Cerebellar cortex (tissue), 1 donor: ENCODE results near the gene LHB.
"Not testable (repeated sequence)": the region's sequence is repeated elsewhere in the genome, so short reads cannot be mapped to it uniquely, and the experiment has no call there.

ENCODE experiments used
- DNase-seq: peaks from one replicate; pipeline ENCODE4 v3.0.0-alpha.2; 2015; ENCODE audit warnings: low spot score

Gene LHB

DNA sequence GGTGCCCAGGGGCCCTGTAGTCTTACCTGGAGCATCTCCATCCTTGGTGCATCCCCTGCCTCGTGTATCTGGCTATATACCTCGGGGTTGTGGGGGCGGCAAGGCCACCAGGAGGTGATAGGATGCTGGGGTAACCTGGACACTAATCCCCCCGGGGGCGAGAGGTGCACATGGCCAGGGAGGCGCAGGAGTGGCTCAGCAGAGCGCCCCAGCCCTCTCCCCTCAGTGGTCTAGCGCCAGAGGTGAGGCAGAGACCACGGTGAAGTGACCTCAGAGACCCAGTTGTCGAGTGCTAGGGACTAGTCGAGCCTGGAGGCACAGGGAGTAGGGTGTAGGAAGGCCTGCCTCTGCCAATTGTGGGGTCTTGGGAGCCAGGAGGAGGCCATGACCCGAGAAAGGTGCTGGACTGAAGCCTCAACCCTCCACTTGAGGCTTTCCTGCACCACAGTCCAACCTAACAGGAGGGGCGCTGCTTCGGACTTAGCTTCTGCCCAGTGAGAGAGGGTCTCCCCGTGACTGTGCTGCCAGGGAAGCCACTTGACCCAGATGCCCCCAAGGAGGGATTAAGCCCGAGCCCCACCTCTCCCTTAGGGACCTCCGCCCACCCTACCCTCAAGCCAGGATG, at the start of gene LHB:
Gene LHB (minus strand): TSS at position 51 of the 625 bp plus-strand sequence. CDS start 10 bp downstream, at position 41.
- no peak for DNase-seq

DNA sequence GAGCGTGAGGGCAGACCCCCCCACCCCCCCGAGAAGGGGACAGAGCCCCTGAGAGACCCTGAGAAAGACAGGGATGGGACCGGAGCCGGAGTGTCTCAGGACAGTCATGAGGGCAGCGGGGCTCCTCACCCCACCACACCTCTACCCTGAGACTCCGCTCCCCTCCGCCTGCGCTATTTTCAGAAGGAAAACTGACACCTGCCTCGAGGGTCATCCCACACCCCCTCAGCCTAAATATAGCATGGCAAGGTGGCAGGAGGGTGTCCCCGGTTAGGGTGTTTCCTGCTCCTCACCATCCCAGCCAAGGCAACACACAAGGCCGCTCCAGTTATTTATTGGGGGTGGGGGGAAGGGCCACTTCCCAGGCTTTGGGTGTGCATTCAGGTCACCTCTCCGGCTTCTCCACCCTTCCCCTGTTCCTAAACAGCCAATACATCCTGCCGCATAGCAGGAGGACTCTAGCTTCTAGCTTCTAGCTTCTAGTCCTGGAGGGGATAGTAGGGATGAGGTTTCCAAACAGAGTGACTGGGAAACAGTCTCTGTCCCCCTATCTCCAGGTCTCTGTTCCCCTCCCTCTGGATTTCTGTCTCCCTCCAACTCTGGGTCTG, 49.1 kb upstream of the LHB start:
- DNase-seq = peak; percentile 58

DNA sequence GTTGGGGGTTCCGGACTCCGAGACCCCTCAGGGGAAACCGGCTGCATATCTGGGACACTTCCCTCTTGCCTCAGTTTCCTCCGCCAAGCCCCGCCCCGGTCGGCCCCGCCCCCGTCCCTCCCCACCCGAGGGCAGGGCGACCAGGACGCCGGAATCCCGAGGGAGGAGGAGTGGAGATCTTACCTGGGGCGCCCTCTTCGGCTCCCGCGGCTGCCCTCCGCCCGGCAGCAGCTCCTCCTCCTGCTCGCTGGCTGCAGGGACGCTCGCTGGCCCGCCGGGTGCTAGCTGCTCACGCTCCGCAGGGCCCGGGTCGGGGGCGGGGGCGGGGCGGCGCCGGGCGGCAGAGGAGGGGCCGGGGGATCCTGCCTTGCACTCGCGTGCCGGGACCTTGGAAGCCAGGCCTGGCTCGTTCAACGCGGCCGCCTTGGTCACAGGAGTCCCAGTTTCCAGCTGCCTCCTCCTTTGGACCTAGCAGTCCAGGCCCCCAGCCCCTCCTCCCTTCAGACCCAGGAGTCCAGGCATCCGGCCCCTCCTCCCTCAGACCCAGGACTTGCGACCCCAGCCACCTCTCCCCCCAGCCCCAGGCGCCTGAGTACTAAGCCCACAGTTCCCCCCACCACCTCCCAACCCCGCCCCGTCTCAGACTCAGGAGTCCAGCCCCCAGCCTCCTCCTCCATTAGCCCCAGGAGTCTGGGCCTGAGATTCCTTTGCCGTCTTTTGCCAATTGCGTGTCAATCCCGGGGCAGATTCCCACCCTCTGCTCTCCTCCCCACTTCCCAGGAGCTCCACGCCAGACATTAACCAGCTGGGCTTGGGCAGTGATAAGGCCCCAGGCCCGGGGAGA, 48.1 kb upstream of the LHB start, which contains the start of gene NTF4:
Gene NTF4 (minus strand): TSS at position 51 of the 844 bp plus-strand sequence. CDS start 2,821 bp downstream, outside the sequence.
- DNase-seq = peak; percentile 53

DNA sequence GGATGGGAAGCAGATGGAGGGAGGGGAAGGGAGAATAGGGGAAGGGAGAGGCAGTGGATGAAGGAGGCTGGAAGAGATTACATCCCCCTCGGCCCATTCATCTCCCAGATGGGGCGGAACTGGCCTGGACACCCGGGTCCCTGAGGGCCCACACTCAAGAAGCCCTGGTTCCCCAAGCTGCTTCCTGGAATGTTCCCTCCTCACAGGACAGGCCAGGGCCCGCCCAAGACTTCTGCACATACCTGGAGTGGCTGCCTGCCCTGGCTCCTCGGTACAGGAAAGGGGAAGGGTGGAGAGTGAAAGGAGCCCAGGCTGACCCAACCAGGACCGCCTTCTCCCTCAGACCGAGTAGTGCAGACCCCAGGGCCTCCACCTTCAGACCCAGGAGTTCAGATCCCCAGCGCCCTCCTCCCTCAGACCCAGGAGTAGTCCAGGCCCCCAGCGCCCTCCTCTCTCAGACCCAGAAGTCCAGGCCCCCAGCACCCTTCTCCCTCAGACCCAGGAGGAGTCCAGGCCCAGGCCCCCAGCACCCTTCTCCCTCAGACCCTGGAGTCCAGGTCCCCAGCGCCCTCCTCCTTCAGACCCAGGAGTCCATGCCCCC, 47.2 kb upstream of the LHB start:
- no peak for DNase-seq

DNA sequence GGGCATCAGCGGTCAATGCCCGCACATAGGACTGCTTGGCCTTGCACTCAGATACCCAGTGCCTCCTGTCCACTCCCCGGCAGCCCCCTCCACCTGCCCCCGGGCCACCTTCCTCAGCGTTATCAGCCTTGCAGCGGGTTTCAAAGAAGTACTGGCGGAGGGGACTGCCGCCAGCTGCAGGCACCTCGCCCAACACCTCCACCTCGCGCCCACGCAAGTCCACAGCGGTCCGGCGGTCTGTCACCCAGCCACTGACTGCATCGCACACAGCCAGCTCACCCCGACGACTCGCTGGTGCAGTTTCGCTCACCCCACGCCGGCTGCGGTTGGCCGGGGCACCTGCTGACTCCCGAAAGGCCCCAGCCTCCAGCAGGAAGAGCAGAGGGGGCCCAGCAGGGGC, 44.6 kb upstream of the LHB start:
- no peak for DNase-seq

DNA sequence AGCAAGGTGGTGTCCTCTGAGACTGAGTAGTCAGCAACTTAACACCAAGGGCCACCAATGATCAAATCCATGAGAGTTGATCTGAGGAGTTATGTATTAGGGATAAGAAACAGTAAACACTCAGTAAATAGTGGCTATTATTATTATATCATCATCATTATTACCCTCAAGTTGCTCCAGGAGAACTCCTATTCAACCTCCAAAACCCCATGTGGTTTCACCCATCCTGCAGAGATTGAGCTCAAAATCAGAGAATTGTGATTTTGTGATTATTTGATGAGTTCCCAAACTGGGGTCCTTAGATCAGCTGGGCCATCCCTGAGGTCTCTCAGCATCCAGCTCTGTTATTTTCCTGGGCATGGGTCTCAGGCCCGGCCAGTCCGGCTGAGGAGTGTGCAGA, 44.1 kb upstream of the LHB start:
- no peak for DNase-seq

DNA sequence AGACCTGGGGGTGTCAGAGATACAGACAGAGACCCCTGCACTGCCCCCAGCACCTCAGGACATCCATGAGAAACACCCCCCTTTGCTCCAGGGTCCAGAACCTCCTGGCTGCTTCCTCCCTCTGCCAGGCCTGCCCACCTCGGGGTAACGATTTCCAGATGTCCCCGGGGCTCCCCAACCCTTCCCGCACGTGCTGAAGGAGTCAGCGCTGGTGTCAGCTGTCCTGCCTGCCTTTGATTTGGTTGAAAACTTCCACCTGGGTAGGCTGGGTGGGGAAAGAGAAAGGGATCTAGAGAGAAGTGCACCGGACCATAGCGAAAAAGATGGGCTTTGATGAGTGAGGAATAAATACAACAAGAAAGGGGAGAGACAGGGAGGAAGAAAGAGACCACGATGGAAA, 42.2 kb upstream of the LHB start:
- DNase-seq = no peak

DNA sequence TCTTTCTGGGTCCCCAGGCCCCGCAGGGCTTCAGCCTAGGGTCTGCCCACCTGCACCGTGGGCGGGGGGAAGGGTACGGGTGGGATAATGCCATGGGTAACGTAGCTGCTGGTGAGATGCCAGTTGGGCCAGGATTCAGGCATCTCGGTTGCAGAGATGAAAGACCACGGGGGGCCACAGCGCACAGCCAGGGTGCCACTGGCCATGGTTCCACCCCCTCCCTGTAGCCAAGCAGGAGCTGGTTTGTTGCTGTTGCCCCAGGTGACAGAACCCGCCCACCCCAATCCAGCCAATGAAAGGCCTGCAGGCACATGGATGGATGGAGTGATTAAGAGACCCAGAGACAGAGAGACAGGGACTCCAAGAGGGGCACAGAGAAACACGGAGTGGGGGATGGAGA, 41.7 kb upstream of the LHB start:
- DNase-seq = no peak

DNA sequence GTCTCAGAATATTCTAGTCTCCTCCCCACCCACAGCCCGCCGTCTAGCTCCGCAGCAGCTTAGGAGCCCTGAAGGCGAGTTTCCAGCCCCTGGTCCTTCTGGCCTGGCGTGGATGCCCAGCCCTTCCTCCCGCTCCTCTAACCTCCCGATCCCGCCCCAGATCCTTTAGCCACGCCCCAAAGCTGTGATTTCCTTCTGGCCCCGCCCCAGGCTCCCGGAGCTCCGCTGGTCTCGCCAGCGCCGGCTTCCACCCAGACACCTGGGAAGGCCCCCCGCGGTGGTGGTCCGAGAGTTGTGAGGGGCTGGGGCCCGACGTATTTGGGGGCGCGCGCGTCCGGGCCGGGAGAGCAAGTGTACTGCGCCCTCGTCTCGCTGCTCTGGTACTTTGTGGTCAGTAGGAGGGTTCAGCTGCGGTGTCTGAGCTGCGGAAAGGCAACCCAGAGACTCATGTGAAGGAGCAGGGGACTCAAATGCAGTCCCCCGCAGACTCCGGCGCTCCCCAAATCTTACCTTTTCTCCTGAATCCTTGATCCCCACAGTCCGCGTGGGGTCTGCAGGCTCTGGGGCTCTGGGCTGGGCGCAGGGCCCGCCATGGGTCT, 40.8 kb upstream of the LHB start, which contains the start of gene CGB7:
Gene CGB7 (minus strand): TSS at position 114 of the 599 bp plus-strand sequence. CDS start 2,374 bp downstream, outside the sequence.
- DNase-seq = no peak

DNA sequence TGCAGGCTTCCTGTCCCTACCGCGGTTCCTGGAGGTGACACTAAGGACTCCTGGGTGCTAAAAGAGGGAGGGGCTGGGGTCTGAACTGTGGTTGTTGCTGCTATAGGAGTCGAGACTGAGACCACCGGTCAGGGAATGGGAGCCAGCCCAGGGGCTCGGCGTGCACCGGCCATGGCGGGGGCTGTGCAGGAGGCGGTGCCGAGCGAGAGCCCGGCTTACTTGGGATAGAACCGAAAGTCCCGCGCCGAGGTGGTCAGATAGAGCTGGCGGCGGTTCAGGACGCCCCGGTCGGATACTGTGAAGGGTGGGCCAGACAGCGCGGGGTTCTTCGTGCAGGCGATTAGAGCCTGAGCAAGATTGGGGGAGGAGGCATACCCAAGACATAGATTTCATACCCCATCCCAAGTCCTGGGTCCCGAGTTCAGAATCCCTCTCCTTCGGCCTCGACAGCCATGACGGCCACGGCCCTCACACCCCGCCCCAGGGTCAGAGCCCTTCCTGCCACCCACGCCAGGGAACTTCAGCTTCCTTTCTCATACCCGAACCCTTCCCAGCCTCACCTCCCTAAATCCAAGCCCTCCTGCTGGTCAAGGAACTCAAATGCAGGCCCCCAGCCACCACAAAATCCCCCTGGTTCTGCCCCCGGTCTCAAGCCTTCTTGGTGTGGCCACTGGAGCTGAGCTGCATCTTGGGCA, 40.2 kb upstream of the LHB start:
- not testable (repeated sequence) for DNase-seq

DNA sequence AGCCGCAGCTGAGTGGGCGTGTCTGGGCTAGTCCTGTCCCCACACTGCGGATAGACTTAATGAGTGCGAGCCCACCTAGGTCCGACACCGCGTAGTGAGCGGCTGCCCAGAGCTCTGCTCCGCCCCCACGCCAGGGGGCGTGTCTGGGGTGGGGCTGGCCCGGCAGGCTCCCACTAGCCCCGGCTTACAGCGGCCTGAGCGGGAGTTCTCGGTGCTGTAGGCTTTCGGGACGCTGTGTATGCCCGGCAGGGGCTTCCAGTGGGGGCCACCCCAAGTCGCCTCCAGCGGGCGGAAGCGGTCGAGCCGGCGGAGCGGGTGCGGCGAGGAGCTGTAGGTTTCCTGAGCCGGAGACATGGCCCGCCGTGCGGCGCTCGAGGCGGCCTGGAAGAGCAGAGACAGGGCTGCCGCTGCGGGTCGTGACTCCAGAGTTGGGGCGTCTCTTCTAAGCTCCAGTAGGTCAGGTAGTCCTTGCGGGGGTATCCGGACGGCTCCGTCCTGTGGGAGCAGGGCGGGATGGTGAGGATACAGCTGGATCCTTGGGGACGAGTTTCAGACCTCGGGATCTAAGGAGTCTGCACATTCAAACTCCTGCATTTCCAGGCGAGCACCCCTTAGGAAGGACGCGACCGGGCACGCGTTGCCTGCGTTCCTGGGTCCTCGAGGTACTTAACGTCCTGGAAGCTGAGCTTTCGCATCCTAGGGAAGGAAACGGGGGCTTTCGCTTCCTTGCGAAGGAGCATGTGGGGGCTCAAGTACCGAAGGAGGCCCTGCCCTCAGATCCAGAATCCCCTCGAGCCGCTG, 39.4 kb upstream of the LHB start:
- no peak for DNase-seq

DNA sequence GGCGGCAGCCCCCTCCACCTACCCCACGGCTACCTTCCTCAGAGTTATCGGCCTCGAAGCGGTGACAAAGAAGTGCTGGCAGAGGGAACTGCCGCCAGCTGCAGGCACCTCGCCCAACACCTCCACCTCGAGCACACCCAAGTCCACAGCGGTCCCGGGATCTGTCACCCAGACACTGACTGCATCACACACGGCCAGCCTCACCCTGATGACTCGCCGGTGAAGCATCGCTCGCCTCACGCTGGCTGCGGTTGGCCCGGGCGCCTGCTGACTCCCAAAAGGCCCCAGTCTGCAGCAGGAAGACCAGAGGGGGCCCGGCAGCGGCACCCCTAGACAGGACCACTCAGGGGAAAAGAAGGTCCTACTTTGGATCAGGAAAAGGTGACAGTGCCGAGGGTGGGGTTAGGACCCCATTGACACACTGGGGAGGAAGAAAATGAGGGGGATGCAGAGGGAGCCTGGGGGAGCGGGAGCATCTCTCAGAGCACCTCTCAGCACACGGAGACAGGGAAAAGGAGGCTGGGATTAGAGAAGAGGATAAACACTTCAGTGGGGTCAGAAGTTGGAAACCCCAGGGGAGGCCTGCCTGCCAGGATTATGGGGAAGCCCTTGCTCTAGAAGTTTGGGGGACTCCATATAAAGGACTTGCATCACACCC, 33.6 kb upstream of the LHB start:
- not testable (repeated sequence) for DNase-seq

DNA sequence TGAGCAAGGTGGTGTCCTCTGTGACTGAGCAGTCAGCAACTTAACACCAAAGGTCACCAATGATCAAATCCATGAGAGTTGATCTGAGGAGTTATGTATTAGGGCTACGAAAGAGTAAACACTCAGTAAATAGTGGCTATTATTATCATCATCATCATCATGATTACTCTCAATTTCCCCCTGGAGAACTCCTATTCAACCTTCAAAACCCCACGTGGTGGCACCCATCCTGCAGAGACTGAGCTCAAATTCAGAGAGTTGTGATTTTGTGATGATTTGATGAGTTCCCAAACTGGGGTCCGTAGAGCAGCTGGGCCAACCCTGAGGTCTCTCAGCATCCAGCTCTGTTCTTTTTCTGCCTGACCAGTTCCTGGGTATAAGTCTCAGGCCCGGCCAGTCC, 32.9 kb upstream of the LHB start:
- DNase-seq = not testable (repeated sequence)

DNA sequence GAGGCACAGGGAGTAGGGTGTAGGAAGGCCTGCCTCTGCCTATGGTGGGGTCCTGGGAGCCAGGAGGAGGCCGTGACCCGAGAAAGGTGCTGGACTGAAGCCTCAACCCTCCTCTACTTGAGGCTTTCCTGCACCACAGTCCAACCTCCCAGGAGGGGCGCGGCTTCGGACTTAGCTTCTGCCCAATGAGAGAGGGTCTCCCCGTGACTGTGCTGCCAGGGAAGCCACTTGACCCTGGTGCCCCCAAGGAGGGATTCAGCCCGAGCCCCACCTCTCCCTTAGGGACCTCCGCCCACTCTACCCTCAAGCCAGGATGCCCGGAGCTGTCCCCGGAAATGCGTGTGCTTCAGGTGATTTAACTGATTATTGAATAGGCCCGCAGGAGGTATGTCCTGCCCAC, 32.1 kb upstream of the LHB start, which contains the start of gene CGB8:
Gene CGB8 (minus strand): TSS at position 101 of the 400 bp plus-strand sequence. CDS start 372 bp downstream, outside the sequence.
- DNase-seq = not testable (repeated sequence)

DNA sequence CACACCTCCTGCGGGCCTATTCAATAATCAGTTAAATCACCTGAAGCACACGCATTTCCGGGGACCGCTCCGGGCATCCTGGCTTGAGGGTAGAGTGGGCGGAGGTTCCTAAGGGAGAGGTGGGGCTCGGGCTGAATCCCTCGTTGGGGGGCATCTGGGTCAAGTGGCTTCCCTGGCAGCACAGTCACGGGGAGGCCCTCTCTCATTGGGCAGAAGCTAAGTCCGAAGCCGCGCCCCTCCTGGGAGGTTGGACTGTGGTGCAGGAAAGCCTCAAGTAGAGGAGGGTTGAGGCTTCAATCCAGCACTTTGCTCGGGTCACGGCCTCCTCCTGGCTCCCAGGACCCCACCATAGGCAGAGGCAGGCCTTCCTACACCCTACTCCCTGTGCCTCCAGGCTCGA, 26.7 kb upstream of the LHB start, which contains the start of gene CGB5:
Gene CGB5 (plus strand): TSS at position 301 of the 400 bp plus-strand sequence. CDS start 362 bp downstream, outside the sequence.
- not testable (repeated sequence) for DNase-seq

DNA sequence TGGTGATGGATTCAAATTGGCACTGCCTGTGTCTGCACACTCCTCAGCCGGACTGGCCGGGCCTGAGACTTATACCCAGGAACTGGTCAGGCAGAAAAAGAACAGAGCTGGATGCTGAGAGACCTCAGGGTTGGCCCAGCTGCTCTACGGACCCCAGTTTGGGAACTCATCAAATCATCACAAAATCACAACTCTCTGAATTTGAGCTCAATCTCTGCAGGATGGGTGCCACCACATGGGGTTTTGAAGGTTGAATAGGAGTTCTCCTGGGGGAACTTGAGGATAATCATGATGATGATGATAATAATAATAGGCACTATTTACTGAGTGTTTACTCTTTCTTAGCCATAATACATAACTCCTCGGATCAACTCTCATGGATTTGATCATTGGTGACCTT, 25.8 kb upstream of the LHB start:
- DNase-seq = not testable (repeated sequence)

DNA sequence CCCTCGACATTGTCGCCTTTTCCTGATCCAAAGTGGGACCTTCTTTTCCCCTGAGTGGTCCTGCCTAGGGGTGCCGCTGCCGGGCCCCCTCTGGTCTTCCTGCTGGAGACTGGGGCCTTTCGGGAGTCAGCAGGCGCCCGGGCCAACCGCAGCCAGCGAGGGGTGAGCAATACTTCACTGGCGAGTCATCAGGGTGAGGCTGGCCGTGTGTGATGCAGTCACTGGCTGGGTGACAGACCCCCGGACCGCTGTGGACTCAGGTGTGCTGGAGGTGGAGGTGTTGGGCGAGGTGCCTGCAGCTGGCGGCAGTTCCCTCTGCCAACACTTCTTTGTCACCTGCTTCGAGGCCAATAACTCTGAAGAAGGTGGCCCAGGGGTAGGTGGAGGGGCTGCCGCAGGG, 25.3 kb upstream of the LHB start:
- no peak for DNase-seq

DNA sequence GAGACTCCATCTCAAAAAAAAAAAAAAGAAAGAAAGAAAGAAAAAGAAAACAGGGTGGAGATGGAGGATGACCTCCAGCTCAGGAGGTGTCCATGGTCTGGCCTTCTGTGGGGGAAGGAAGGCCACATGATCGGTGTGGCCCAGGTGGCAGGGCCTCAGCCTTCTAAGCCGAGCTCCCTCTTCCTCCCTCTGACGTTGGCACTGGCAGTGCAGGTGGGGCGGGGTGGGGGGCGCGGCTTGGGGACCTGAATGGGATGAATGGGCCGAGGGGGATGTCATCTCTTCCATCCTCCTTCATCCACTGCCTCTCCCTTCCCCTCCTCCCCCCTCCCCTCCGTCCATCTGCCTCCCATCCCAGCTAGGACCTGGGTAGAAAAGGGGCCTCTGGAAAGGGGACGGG, 22.8 kb upstream of the LHB start:
- not testable (repeated sequence) for DNase-seq

DNA sequence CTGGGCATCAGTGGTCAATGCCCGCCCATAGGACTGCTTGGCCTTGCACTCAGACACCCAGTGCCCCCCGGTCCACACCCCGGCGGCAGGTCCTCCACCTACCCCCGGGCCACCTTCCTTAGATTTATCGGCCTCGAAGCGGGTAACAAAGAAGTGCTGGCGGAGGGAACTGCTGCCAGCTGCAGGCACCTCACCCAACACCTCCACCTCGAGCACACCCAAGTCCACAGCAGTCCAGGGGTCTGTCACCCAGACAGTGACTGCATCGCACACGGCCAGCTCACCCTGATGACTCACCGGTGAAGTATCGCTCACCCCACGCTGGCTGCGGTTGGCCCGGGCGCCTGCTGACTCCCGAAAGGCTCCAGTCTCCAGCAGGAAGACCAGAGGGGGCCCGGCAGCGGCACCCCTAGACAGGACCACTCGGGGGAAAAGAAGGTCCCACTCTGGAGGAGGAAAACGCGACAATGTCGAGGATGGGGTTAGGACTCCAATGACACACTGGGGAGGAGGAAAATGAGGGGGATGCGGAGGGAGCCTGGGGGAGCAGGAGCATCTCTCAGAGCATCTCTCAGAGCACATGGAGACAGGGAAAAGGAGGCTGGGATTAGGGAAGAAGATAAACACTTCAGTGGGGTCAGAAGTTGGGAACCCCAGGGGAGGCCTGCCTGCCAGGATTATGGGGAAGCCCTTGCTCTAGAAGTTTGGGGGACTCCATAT, 21.8 kb upstream of the LHB start:
- DNase-seq = not testable (repeated sequence)
